ENCODE data around the gene ATP11C. TPM values are rescaled to one million over a fixed set of nuclear protein-coding genes. Genes with fewer than 3 reads are reported as not detected.

The ATP11C gene
- total and polyA plus RNA-seq, 12 donors: 1.8 to 8.5 (median 2.9) TPM

- Histone ChIP-seq H3K4me1 (peaks cover 0 to 50% (median 24%) of the 10 kb centered on the region in 9 donors), H3K36me3 (no peaks in the 10 kb centered on the region), H3K9me3 (no peaks in the 10 kb centered on the region), H3K27ac (peak overlapping the region in 3 of 10 donors; percentile 26 to 53 (median 46)), H3K4me3 (no peak overlapping the region), H3K27me3 (peaks cover 0 to 11% (median 0%) of the 10 kb centered on the region in 7 donors)
- no peak for TF ChIP-seq CTCF (IDR thresholded peaks at IDR 0.05)
- 49 to 58% methylated on average over 3 of the region's 3 CpGs for WGBS, 2 donors
- intact Hi-C loops (cut with DNase I): loop anchor here in 3 of 10 donors (2.0 to 10.0 kb wide), 4 partner anchors 49 to 103 kb away; partner anchors contain the start of gene ATP11C (in 2 of the 3)
- DNase-seq (peak in 1 of 2 donors; percentile 12), ATAC-seq (peak in 6 of 8 donors; percentile 55 to 78 (median 59))
Observed at GRCh38 chrX:139831675-139832456, 101.0 kb downstream of the ATP11C start.

GRCh38 chrX:139831017-139831416, 101.8 kb downstream of the ATP11C start:
- H3K36me3 ChIP-seq: no peaks in the 10 kb centered on the region
- no peak for TF ChIP-seq CTCF (IDR thresholded peaks at IDR 0.05)
- intact Hi-C loops (cut with DNase I): loop anchor here in 3 of 10 donors (5.0 to 10.0 kb wide), 3 partner anchors 96 to 104 kb away; partner anchors contain the start of gene ATP11C (in 2 of the 3)
- no peak for ATAC-seq
- peak overlapping the region in 4 of 10 donors; percentile 16 to 53 (median 36) for H3K27ac ChIP-seq
- peaks cover 0 to 58% (median 24%) of the 10 kb centered on the region in 9 donors for H3K4me1 ChIP-seq
- no peak for DNase-seq
- no peak overlapping the region for H3K4me3 ChIP-seq
- H3K27me3 ChIP-seq: peaks cover 0 to 11% (median 0%) of the 10 kb centered on the region in 7 donors
- H3K9me3 ChIP-seq: no peaks in the 10 kb centered on the region

DNA sequence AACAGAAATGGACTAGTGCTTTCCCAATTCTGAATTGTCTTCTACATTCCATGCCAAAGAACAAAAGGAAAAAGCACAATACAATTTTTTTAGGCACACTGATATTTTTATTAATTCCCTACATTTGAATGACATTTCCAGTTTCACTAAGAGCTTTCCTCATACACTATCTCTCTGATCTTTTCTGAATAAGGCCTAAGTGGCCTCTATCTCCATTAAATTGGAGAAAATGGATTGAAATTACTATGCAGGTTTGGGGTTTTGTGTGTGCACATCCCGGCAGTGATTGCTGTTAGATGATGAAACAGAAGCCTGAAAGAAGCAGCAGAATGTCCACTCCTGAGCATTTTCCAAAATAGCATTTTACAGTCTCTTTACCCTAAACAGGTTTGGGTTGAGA, 104.0 kb downstream of the ATP11C start:
- Histone ChIP-seq H3K4me3 (no peak overlapping the region), H3K27me3 (peaks cover 0 to 11% (median 0%) of the 10 kb centered on the region in 7 donors), H3K9me3 (no peaks in the 10 kb centered on the region), H3K36me3 (no peaks in the 10 kb centered on the region), H3K4me1 (peaks cover 0 to 69% (median 24%) of the 10 kb centered on the region in 9 donors), H3K27ac (no peak overlapping the region)
- TF ChIP-seq CTCF (IDR thresholded peaks at IDR 0.05): no peak
- 84 to 93% methylated on average over 1 of the region's 1 CpG for WGBS, 2 donors
- DNase-seq (no peak), ATAC-seq (no peak)
- intact Hi-C loops (cut with DNase I): loop anchor here in 1 of 10 donors (10.0 kb wide), 1 partner anchor 106 kb away; the partner anchor contains the start of gene ATP11C

GRCh38 chrX:139828033-139828432, 104.8 kb downstream of the ATP11C start:
- no peak for ATAC-seq
- no peak for TF ChIP-seq CTCF (IDR thresholded peaks at IDR 0.05)
- Histone ChIP-seq H3K4me3 (no peak overlapping the region), H3K4me1 (peaks cover 0 to 69% (median 24%) of the 10 kb centered on the region in 9 donors), H3K27ac (no peak overlapping the region), H3K27me3 (peaks cover 0 to 11% (median 0%) of the 10 kb centered on the region in 7 donors), H3K9me3 (no peaks in the 10 kb centered on the region), H3K36me3 (no peaks in the 10 kb centered on the region)
- WGBS, 2 donors: 61 to 71% methylated on average over 1 of the region's 1 CpG
- intact Hi-C loops (cut with DNase I): loop anchor here in 1 of 10 donors (10.0 kb wide), 1 partner anchor 107 kb away; the partner anchor contains the start of gene ATP11C
- no peak for DNase-seq

Measured in heart right ventricle (tissue), 16 donors.